Thyroid gland (tissue), 4 donors: Measurements from ENCODE around the gene DUOX1.

Source experiments
- POLR2A ChIP-seq, 2 donors: fragments of 450-650 bp; IDR thresholded peaks; one replicate each; pipeline ENCODE4 v1.6.1; 2017; ENCODE audit warnings: antibody characterized with exemption in 2 of 2, mild to moderate bottlenecking in 2 of 2, moderate library complexity in 1 of 2
- TF ChIP-seq, protein P1 (sequence below), 6 experiments: fragments of 200-600 bp in 3 of 6; fragments of 450-650 bp in 3 of 6; sonication (generic) in 3 of 6; IDR thresholded peaks; one replicate each; pipeline ENCODE4 v1.5.1; 2016 to 2019; ENCODE audit warnings: antibody characterized with exemption in 6 of 6, mild to moderate bottlenecking in 2 of 6, inconsistent platforms in 1 of 6, moderate library complexity in 1 of 6

DNA sequence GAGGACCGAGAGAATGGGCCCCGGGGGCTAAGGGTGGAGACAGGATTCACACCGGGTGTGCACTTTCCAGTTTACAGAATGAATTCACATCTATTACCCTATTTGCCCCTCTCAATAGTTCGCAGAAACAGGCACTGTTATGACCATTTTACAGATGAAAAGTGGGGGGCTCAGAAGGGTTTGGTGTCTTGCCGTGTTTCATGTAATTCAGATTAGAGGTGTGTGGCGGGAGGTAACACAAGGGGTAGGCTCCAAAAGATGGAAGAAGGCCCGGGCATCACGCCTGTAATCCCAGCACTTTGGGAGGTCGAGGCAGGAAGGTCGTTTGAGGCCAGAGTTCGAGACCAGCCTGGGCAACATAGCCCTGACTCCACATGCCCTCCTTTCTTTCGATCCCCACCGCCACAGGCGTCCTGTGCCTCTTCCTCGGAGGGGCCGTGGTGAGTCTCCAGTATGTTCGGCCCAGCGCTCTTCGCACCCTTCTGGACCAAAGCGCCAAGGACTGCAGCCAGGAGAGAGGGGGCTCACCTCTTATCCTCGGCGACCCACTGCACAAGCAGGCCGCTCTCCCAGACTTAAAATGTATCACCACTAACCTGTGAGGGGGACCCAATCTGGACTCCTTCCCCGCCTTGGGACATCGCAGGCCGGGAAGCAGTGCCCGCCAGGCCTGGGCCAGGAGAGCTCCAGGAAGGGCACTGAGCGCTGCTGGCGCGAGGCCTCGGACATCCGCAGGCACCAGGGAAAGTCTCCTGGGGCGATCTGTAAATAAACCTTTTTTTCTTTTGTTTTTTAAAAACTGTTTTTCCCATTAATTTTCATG lies 12.3 kb upstream of the DUOX1 start:
- TF ChIP-seq, protein P1, sequence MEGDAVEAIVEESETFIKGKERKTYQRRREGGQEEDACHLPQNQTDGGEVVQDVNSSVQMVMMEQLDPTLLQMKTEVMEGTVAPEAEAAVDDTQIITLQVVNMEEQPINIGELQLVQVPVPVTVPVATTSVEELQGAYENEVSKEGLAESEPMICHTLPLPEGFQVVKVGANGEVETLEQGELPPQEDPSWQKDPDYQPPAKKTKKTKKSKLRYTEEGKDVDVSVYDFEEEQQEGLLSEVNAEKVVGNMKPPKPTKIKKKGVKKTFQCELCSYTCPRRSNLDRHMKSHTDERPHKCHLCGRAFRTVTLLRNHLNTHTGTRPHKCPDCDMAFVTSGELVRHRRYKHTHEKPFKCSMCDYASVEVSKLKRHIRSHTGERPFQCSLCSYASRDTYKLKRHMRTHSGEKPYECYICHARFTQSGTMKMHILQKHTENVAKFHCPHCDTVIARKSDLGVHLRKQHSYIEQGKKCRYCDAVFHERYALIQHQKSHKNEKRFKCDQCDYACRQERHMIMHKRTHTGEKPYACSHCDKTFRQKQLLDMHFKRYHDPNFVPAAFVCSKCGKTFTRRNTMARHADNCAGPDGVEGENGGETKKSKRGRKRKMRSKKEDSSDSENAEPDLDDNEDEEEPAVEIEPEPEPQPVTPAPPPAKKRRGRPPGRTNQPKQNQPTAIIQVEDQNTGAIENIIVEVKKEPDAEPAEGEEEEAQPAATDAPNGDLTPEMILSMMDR (IDR thresholded peaks at IDR 0.05) = no peak
- TF ChIP-seq POLR2A (IDR thresholded peaks at IDR 0.05) = no peak
